GM12892 (cell line): Measurements from ENCODE around the gene P2RY1.

Experiments used
- POLR2A ChIP-seq: IDR thresholded peaks from 2 replicates; pipeline ENCODE4 v1.6.1; 2011; ENCODE audit warnings: low read depth, low read length, control low read depth
- POLR2AphosphoS5 ChIP-seq: IDR thresholded peaks from 2 replicates; pipeline ENCODE4 v1.6.1; 2011; ENCODE audit warnings: low read depth, low read length, control low read depth
- TAF1 ChIP-seq: IDR thresholded peaks from 2 replicates; pipeline ENCODE4 v1.6.1; 2011; ENCODE audit warnings: low read depth, mild to moderate bottlenecking, control low read depth, low read length, borderline replicate concordance

GRCh38 chr3:152830245-152830644 lies 4.7 kb upstream of the P2RY1 start:
- no peak for TF ChIP-seq POLR2AphosphoS5
- TF ChIP-seq POLR2A, result no peak
- no peak for TF ChIP-seq TAF1
